CD4-positive, alpha-beta T cell (primary cell): ENCODE measurements around the gene FXYD3. TPM values are rescaled to one million over a fixed set of nuclear protein-coding genes. Genes with fewer than 3 reads are reported as not detected.

Experiments used
- ATAC-seq: fragments of 200-7000 bp; cut with Tn5 transposase; one replicate; pipeline ENCODE4 v1.10.0; 2022; ENCODE audit warnings: mild to moderate bottlenecking; ENCODE audit not compliant: poor library complexity
- CTCF ChIA-PET: fragments of 350-600 bp; sonication (Branson Sonifier 250); formaldehyde crosslinking; loops from one replicate; lab custom pipeline; 2021; ENCODE audit warnings: antibody characterized with exemption, inconsistent platforms; lab: Charles Lee
- POLR2A ChIA-PET: fragments of 350-600 bp; sonication (Branson Sonifier 250); formaldehyde crosslinking; loops from one replicate; lab custom pipeline; 2021; ENCODE audit warnings: antibody characterized with exemption, inconsistent platforms; lab: Charles Lee
- DNase-seq, 14 experiments: peaks; one replicate each; pipeline ENCODE4 v3.0.0-alpha.2; 2013 to 2020; ENCODE audit warnings: mixed read lengths in 2 of 14
- H3K27ac ChIP-seq, 2 donors: one replicate each; pipeline versions ENCODE4 v1.5.1 to v1.7.0; 2013; ENCODE audit warnings: low read length in 2 of 2, low read depth in 1 of 2, mild to moderate bottlenecking in 1 of 2
- H3K27me3 ChIP-seq, 2 experiments: 1 replicate in 1 of 2; 2 replicates in 1 of 2; pipeline versions ENCODE4 v1.6.1 to v1.7.0; 2013; ENCODE audit warnings: low read length in 2 of 2, control low read depth in 1 of 2, mild to moderate bottlenecking in 1 of 2, moderate library complexity in 1 of 2; ENCODE audit not compliant: insufficient read depth in 2 of 2, control insufficient read depth in 1 of 2
- H3K36me3 ChIP-seq: one replicate; pipeline ENCODE4 v1.6.1; 2013; ENCODE audit warnings: low read length, control low read depth; ENCODE audit not compliant: insufficient read depth
- H3K4me1 ChIP-seq: one replicate; pipeline ENCODE4 v1.6.1; 2013; ENCODE audit warnings: low read length, control low read depth; ENCODE audit not compliant: insufficient read depth
- H3K4me3 ChIP-seq: one replicate; pipeline ENCODE4 v1.5.1; 2013; ENCODE audit warnings: mild to moderate bottlenecking, low read length, moderate library complexity
- H3K9me3 ChIP-seq, 2 experiments: 1 replicate in 1 of 2; 2 replicates in 1 of 2; pipeline versions ENCODE4 v1.6.1 to v1.7.0; 2013; ENCODE audit warnings: low read length in 2 of 2, mild to moderate bottlenecking in 2 of 2, control low read depth in 1 of 2, moderate library complexity in 1 of 2; ENCODE audit not compliant: control insufficient read depth in 1 of 2, insufficient read depth in 1 of 2
- H3K27ac Mint-ChIP-seq: one replicate; pipeline ENCODE4 v1.8.0; 2020; ENCODE audit warnings: mixed read lengths
- H3K27me3 Mint-ChIP-seq: one replicate; pipeline ENCODE4 v1.8.0; 2021; ENCODE audit warnings: mixed read lengths
- H3K36me3 Mint-ChIP-seq: one replicate; pipeline ENCODE4 v1.8.0; 2021; ENCODE audit warnings: low read depth, mixed read lengths
- H3K4me1 Mint-ChIP-seq: one replicate; pipeline ENCODE4 v1.8.0; 2021; ENCODE audit warnings: low read depth, mixed read lengths
- H3K4me3 Mint-ChIP-seq: one replicate; pipeline ENCODE4 v1.8.0; 2020; ENCODE audit warnings: mild to moderate bottlenecking, mixed read lengths
- H3K9me3 Mint-ChIP-seq: one replicate; pipeline ENCODE4 v1.8.0; 2020; ENCODE audit warnings: mixed read lengths
- intact Hi-C, 2 experiments: fragments of 100-400 bp; cut with DNase I in 1 of 2; cut with micrococcal nuclease in 1 of 2; formaldehyde crosslinking; loops; one replicate each; pipeline versions ENCODE4 v1.15.1 to v1.9.0; 2023 to 2025; cut with DNase I, micrococcal nuclease
- total RNA-seq, 174 experiments: library from RNA in 2 of 174; stranded (reverse) in 2 of 174; gene quantifications; one replicate each; pipeline ENCODE4 v1.2.3 and lab custom pipeline; 2021 to 2026
- TF ChIP-seq, protein P1 (sequence below): fragments of 200-600 bp; IDR thresholded peaks from one replicate; pipeline ENCODE4 v1.8.0; 2022; ENCODE audit warnings: antibody characterized with exemption, mild to moderate bottlenecking

The FXYD3 gene
- total RNA-seq, 2 experiments from 2014 or later: not detected

- peaks cover 13 to 16% of the 10 kb centered on the region in 2 experiments for H3K9me3 ChIP-seq
- TF ChIP-seq, protein P1, sequence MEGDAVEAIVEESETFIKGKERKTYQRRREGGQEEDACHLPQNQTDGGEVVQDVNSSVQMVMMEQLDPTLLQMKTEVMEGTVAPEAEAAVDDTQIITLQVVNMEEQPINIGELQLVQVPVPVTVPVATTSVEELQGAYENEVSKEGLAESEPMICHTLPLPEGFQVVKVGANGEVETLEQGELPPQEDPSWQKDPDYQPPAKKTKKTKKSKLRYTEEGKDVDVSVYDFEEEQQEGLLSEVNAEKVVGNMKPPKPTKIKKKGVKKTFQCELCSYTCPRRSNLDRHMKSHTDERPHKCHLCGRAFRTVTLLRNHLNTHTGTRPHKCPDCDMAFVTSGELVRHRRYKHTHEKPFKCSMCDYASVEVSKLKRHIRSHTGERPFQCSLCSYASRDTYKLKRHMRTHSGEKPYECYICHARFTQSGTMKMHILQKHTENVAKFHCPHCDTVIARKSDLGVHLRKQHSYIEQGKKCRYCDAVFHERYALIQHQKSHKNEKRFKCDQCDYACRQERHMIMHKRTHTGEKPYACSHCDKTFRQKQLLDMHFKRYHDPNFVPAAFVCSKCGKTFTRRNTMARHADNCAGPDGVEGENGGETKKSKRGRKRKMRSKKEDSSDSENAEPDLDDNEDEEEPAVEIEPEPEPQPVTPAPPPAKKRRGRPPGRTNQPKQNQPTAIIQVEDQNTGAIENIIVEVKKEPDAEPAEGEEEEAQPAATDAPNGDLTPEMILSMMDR: no peak
- no peaks in the 10 kb centered on the region for H3K27me3 Mint-ChIP-seq
- intact Hi-C loops: no loop called here
- peaks cover 93% of the 10 kb centered on the region for H3K36me3 Mint-ChIP-seq
- H3K27me3 ChIP-seq: no peaks in the 10 kb centered on the region
- DNase-seq (no peak), ATAC-seq (no peak)
- H3K9me3 Mint-ChIP-seq: peaks cover 2% of the 10 kb centered on the region
- H3K36me3 ChIP-seq: peaks cover 80% of the 10 kb centered on the region
- H3K4me1 Mint-ChIP-seq: peaks cover 67% of the 10 kb centered on the region
- no peak overlapping the region for H3K4me3 Mint-ChIP-seq
- POLR2A ChIA-PET: interaction anchor here (0.8 to 3.6 kb wide), 6 partner anchors 13 to 71 kb away, joined by 3 to 19 read pairs (median 4); partner anchors contain the start of gene FXYD5
- no peak overlapping the region for H3K4me3 ChIP-seq
- peak overlapping the region; percentile 91 for H3K27ac Mint-ChIP-seq
- H3K27ac ChIP-seq: no peak overlapping the region
- H3K4me1 ChIP-seq: peaks cover 76% of the 10 kb centered on the region
- CTCF ChIA-PET: no interaction called here
Observed at GRCh38 chr19:35169221-35169995, 53.8 kb downstream of the FXYD3 start.

GRCh38 chr19:35170359-35171061 is 54.9 kb downstream of the FXYD3 start:
- H3K36me3 Mint-ChIP-seq: peaks cover 82% of the 10 kb centered on the region
- H3K27ac Mint-ChIP-seq: peak overlapping the region; percentile 91
- intact Hi-C loops: no loop called here
- H3K27ac ChIP-seq: no peak overlapping the region
- H3K4me3 ChIP-seq: no peak overlapping the region
- H3K27me3 Mint-ChIP-seq: no peaks in the 10 kb centered on the region
- peaks cover 64% of the 10 kb centered on the region for H3K4me1 Mint-ChIP-seq
- no peak overlapping the region for H3K4me3 Mint-ChIP-seq
- H3K36me3 ChIP-seq: peaks cover 69% of the 10 kb centered on the region
- ChIA-PET CTCF (no interaction called here), POLR2A (interaction anchor here (0.6 to 3.4 kb wide), 5 partner anchors 36 to 162 kb away, joined by 3 to 21 read pairs (median 6); no protein-coding TSS in a partner anchor)
- H3K9me3 Mint-ChIP-seq: peaks cover 2% of the 10 kb centered on the region
- ATAC-seq: no peak
- peaks cover 12 to 13% of the 10 kb centered on the region in 2 experiments for H3K9me3 ChIP-seq
- H3K27me3 ChIP-seq: no peaks in the 10 kb centered on the region
- TF ChIP-seq, protein P1: no peak
- H3K4me1 ChIP-seq: peaks cover 76% of the 10 kb centered on the region
- no peak for DNase-seq

DNA sequence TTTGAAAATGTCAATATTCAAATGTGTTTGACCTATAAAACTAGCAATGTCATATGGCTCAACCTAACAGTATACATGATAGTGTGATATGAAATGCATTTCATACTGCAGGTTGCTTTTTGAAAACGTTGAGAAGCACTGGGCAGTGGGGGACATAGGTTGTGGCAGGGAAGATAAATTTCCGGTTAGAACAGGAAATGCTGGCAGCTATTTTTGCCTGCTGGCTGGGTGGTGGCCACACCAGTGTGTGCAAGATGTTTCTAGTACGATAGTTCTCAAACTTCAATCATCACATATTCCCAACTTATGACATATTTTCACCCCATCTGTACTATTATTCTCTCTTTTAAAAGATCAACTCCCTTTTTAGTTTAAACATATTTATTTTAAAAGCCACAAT is 56.1 kb downstream of the FXYD3 start:
- CTCF ChIA-PET: no interaction called here
- peak overlapping the region; percentile 27 for H3K4me3 Mint-ChIP-seq
- DNase-seq (peak in 2 of 14 experiments; percentile 24 to 36), ATAC-seq (peak; percentile 32)
- no peaks in the 10 kb centered on the region for H3K27me3 Mint-ChIP-seq
- Histone ChIP-seq H3K4me1 (peaks cover 71% of the 10 kb centered on the region), H3K27ac (no peak overlapping the region), H3K4me3 (no peak overlapping the region), H3K9me3 (peaks cover under 1 to 1% of the 10 kb centered on the region in 2 experiments), H3K36me3 (peaks cover 57% of the 10 kb centered on the region), H3K27me3 (no peaks in the 10 kb centered on the region)
- TF ChIP-seq, protein P1: no peak
- POLR2A ChIA-PET: interaction anchor here (1.1 to 3.4 kb wide), 10 partner anchors 9 to 96 kb away, joined by 3 to 21 read pairs (median 6); partner anchors contain the start of gene FXYD5
- peaks cover 63% of the 10 kb centered on the region for H3K4me1 Mint-ChIP-seq
- peak overlapping the region; percentile 85 for H3K27ac Mint-ChIP-seq
- H3K9me3 Mint-ChIP-seq: no peaks in the 10 kb centered on the region
- intact Hi-C loops: no loop called here
- peaks cover 70% of the 10 kb centered on the region for H3K36me3 Mint-ChIP-seq

Other genes starting within 250 kb of the FXYD3 start
- gene ZNF30, start 188.9 kb upstream of the FXYD3 start, total RNA-seq: 1 to 10 TPM in 1 of 2 experiments, under 1 TPM in 1; 0.84 to 1.1 TPM
- 1 to 10 TPM; 6.8 to 8.9 TPM for gene ZNF792, start 151.6 kb upstream of the FXYD3 start, total RNA-seq
- gene GRAMD1A, start 115.5 kb upstream of the FXYD3 start, total RNA-seq: 100 to 1,000 TPM; 221 to 229 TPM
- 1 to 10 TPM; 1.4 to 2.3 TPM for gene SCN1B, start 85.4 kb upstream of the FXYD3 start, total RNA-seq
- not detected for gene HPN, start 74.1 kb upstream of the FXYD3 start, total RNA-seq
- gene LGI4, start 19.2 kb downstream of the FXYD3 start, total RNA-seq: under 1 TPM; 0.69 to 0.70 TPM
- 1 to 10 TPM; 2.1 to 2.4 TPM for gene FXYD1, start 23.0 kb downstream of the FXYD3 start, total RNA-seq
- 10 to 100 TPM; 15.3 to 15.6 TPM for gene FXYD7, start 27.4 kb downstream of the FXYD3 start, total RNA-seq
- 100 to 1,000 TPM; 587 to 615 TPM for gene FXYD5, start 38.9 kb downstream of the FXYD3 start, total RNA-seq
- gene FAM187B, start 112.9 kb downstream of the FXYD3 start, total RNA-seq: not detected
- gene LSR, start 133.2 kb downstream of the FXYD3 start, total RNA-seq: 10 to 100 TPM; 45.0 to 47.9 TPM
- 100 to 1,000 TPM; 335 to 344 TPM for gene USF2, start 153.1 kb downstream of the FXYD3 start, total RNA-seq
- 1 to 10 TPM; 1.5 to 1.6 TPM for gene HAMP, start 166.7 kb downstream of the FXYD3 start, total RNA-seq
- gene MAG, start 176.3 kb downstream of the FXYD3 start, total RNA-seq: not detected
- gene CD22, start 213.4 kb downstream of the FXYD3 start, total RNA-seq: under 1 TPM; 0.52 to 0.67 TPM
- gene FFAR1, start 232.1 kb downstream of the FXYD3 start, total RNA-seq: not detected
- gene FFAR3, start 242.6 kb downstream of the FXYD3 start, total RNA-seq: not detected